PC-3 (cell line): ENCODE results near the gene MPPED2. TPM values are rescaled to one million over a fixed set of nuclear protein-coding genes. Genes with fewer than 3 reads are reported as not detected.

ENCODE experiments used
- ATAC-seq: fragments of 200-7000 bp; cut with Tn5 transposase; 2 replicates; pipeline ENCODE4 v1.9.1; 2020; ENCODE audit warnings: mild to moderate bottlenecking, moderate library complexity
- BruUV-seq: library from RNA; stranded (reverse); fragments of 400-500 nt; replicated peaks from 2 replicates; lab custom pipeline; 2021; lab: Mats Ljungman, UMichigan
- CTCF ChIA-PET: fragments of 300-600 bp; sonication (Branson Sonifier 250); formaldehyde crosslinking; loops from one replicate; lab custom pipeline; 2022; ENCODE audit warnings: antibody characterized with exemption; lab: Charles Lee
- POLR2A ChIA-PET: fragments of 300-600 bp; sonication (Branson Sonifier 250); formaldehyde crosslinking; loops from one replicate; lab custom pipeline; 2022; ENCODE audit warnings: antibody characterized with exemption; ENCODE audit not compliant: unreplicated experiment; lab: Charles Lee
- DNase-seq: peaks from one replicate; pipeline ENCODE4 v3.0.0-alpha.2; 2015
- H2AFZ ChIP-seq: fragments of 300-600 bp; sonication (generic); 2 replicates; pipeline ENCODE4 v1.6.0; 2016; ENCODE audit warnings: antibody characterized with exemption, low read length
- H3F3A ChIP-seq: fragments of 300-600 bp; sonication (generic); one replicate; pipeline ENCODE4 v1.6.0; 2017; ENCODE audit warnings: antibody characterized with exemption, low read length, control low read depth, mild to moderate bottlenecking; ENCODE audit not compliant: unreplicated experiment
- H3K27ac ChIP-seq: fragments of 300-600 bp; sonication (generic); 2 replicates; pipeline ENCODE4 v1.5.1; 2016; ENCODE audit warnings: mild to moderate bottlenecking, low read length
- H3K27me3 ChIP-seq: fragments of 300-600 bp; sonication (generic); 2 replicates; pipeline ENCODE4 v1.6.1; 2016; ENCODE audit warnings: low read length, mixed read lengths
- H3K36me3 ChIP-seq: fragments of 300-600 bp; sonication (generic); 2 replicates; pipeline ENCODE4 v1.6.1; 2016; ENCODE audit warnings: low read depth, mixed run types, low read length, mixed read lengths
- H3K4me1 ChIP-seq: fragments of 300-600 bp; sonication (generic); 2 replicates; pipeline ENCODE4 v1.5.1; 2016; ENCODE audit warnings: low read length; ENCODE audit not compliant: insufficient read depth
- H3K4me2 ChIP-seq: fragments of 300-600 bp; sonication (generic); 2 replicates; pipeline ENCODE4 v1.6.0; 2016; ENCODE audit warnings: low read length
- H3K4me3 ChIP-seq: fragments of 300-600 bp; sonication (generic); 2 replicates; pipeline ENCODE4 v1.5.1; 2016; ENCODE audit warnings: mild to moderate bottlenecking, low read length, mixed read lengths
- H3K79me2 ChIP-seq: fragments of 300-600 bp; sonication (generic); 2 replicates; pipeline ENCODE4 v1.6.1; 2017; ENCODE audit warnings: low read length, mixed read lengths
- H3K9ac ChIP-seq: fragments of 300-600 bp; sonication (generic); 2 replicates; pipeline ENCODE4 v1.6.0; 2016; ENCODE audit warnings: mild to moderate bottlenecking, low read length
- H3K9me2 ChIP-seq: fragments of 300-600 bp; sonication (generic); replicated peaks from 2 replicates; pipeline ENCODE4 v1.6.1; 2016; ENCODE audit warnings: mixed run types, low read length, mixed read lengths
- H3K9me3 ChIP-seq: fragments of 300-600 bp; sonication (generic); 2 replicates; pipeline ENCODE4 v1.6.1; 2016; ENCODE audit warnings: low read length, mixed read lengths
- H4K20me1 ChIP-seq: fragments of 300-600 bp; sonication (generic); 2 replicates; pipeline ENCODE4 v1.6.1; 2016; ENCODE audit warnings: low read length, mixed read lengths
- CTCF ChIP-seq: fragments of 300-600 bp; sonication (generic); conservative IDR thresholded peaks from 2 replicates; pipeline ENCODE4 v1.5.1; 2017; ENCODE audit warnings: antibody characterized with exemption, low read depth, mild to moderate bottlenecking, low read length
- EZH2 ChIP-seq: fragments of 300-600 bp; sonication (generic); IDR thresholded peaks from one replicate; pipeline ENCODE4 v1.6.1; 2017; ENCODE audit warnings: antibody characterized with exemption, mild to moderate bottlenecking, low read length; ENCODE audit not compliant: unreplicated experiment
- EZH2phosphoT487 ChIP-seq: fragments of 300-600 bp; sonication (generic); IDR thresholded peaks from 2 replicates; pipeline ENCODE4 v1.6.1; 2018; ENCODE audit warnings: mild to moderate bottlenecking, antibody characterized with exemption, low read length, borderline replicate concordance
- intact Hi-C: fragments of 100-400 bp; cut with micrococcal nuclease; formaldehyde crosslinking; loops from 2 replicates; pipeline ENCODE4 v1.9.0; 2023
- total RNA-seq: library from RNA; depleted of rRNA; stranded (reverse); fragments of >200 nt; gene quantifications from 2 replicates; pipeline ENCODE4 v1.2.3, GENCODE V29; 2014

MPPED2 gene
- total RNA-seq, 1 experiment from 2014 or later: not detected

DNA sequence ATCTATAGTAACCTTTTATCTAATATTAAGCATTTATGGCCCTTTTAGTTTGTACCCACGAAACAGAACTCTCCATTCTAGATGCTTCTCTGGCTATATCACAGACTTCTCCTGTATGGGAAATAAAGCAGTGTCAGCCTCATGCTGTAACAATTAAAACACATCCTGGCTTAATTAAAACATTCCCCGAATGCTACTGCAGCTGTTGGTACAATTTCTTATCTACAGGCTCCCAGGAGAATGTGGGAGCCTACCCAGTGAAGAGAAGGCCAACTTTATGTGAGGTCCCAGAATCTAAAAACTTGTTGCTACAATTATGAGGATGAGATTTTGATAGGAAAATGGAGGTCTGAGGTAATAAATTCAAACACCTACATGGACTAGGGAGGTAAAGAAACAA, 83.8 kb downstream of the MPPED2 start:
- intact Hi-C loops: no loop called here
- Histone ChIP-seq H3K27ac (no peak overlapping the region), H3K36me3 (no peaks in the 10 kb centered on the region), H3K4me3 (no peak overlapping the region), H3K9me2 (no peaks in the 10 kb centered on the region), H3K9ac (no peak overlapping the region), H4K20me1 (no peaks in the 10 kb centered on the region), H3K4me2 (no peak overlapping the region), H2AFZ (no peak overlapping the region), H3F3A (no peaks in the 10 kb centered on the region), H3K4me1 (no peaks in the 10 kb centered on the region), H3K27me3 (peaks cover 6% of the 10 kb centered on the region), H3K9me3 (no peaks in the 10 kb centered on the region), H3K79me2 (no peaks in the 10 kb centered on the region)
- ATAC-seq (no peak), DNase-seq (no peak)
- POLR2A ChIA-PET: no interaction called here
- no peak for TF ChIP-seq CTCF
- no peak for TF ChIP-seq EZH2
- TF ChIP-seq EZH2phosphoT487: no peak
- CTCF ChIA-PET: no interaction called here
- BruUV-seq: no TSS peak

DNA sequence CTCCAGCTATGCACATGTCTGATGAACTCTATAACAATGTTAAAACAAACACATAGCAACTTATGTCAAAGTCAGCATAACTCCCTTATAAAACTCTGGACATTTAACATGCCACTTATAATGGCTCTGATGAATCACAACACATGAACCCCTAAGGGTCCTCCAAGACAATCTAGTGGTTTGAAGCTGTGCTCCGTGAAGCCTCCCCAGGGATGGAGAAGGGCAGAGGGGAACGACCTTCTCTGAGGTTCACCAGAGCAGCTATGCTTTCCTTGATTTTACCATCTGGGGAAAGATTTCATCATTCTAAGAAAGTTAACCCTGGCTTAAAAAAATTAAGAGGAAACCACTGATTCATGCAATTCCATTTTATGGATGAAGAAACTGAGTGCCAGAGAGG, 84.4 kb downstream of the MPPED2 start:
- Histone ChIP-seq H3K4me2 (no peak overlapping the region), H3K9me2 (no peaks in the 10 kb centered on the region), H3K9ac (no peak overlapping the region), H3K4me1 (no peaks in the 10 kb centered on the region), H2AFZ (no peak overlapping the region), H3K79me2 (no peaks in the 10 kb centered on the region), H3K27ac (no peak overlapping the region), H3K27me3 (peaks cover 8% of the 10 kb centered on the region), H4K20me1 (no peaks in the 10 kb centered on the region), H3K9me3 (no peaks in the 10 kb centered on the region), H3K36me3 (no peaks in the 10 kb centered on the region), H3F3A (no peaks in the 10 kb centered on the region), H3K4me3 (no peak overlapping the region)
- no peak for DNase-seq
- intact Hi-C loops: no loop called here
- ATAC-seq: no peak
- TF ChIP-seq EZH2 (no peak), CTCF (no peak), EZH2phosphoT487 (no peak)
- no TSS peak for BruUV-seq
- ChIA-PET POLR2A (no interaction called here), CTCF (no interaction called here)

DNA sequence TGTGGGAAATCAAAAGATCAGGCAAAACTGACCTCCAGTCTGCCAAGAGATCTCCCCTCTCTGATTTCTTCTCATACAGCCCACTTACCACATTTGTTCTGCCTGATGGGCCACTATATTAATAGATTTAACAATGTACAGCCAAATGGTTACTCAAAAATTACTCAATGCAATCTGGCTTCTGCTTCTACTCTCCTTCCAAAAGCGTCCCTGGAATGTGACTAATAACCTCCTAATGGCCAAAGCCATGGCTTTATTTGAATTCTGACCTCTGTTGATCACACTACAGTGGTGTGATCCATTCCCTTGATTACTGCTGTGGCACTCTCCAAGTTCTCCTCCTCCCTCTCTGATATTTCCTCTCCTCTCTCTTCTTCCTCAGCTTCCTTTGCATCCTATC, 86.2 kb downstream of the MPPED2 start:
- Histone ChIP-seq H2AFZ (no peak overlapping the region), H3K4me2 (no peak overlapping the region), H3K9me3 (no peaks in the 10 kb centered on the region), H3K4me1 (no peaks in the 10 kb centered on the region), H4K20me1 (no peaks in the 10 kb centered on the region), H3K36me3 (no peaks in the 10 kb centered on the region), H3K9me2 (no peaks in the 10 kb centered on the region), H3K27me3 (peaks cover 13% of the 10 kb centered on the region), H3K9ac (no peak overlapping the region), H3K79me2 (no peaks in the 10 kb centered on the region), H3K4me3 (no peak overlapping the region), H3F3A (no peaks in the 10 kb centered on the region), H3K27ac (no peak overlapping the region)
- ATAC-seq: no peak
- intact Hi-C loops: no loop called here
- no TSS peak for BruUV-seq
- ChIA-PET POLR2A (no interaction called here), CTCF (no interaction called here)
- no peak for TF ChIP-seq EZH2
- TF ChIP-seq CTCF: no peak
- TF ChIP-seq EZH2phosphoT487: no peak
- DNase-seq: no peak
